Mesenchymal stem cell (in vitro differentiated cells and primary cell): ENCODE measurements around the gene DNAH7. TPM values are rescaled to one million over a fixed set of nuclear protein-coding genes. Genes with fewer than 3 reads are reported as not detected.

ENCODE experiments used
- DNase-seq: peaks from one replicate; pipeline ENCODE4 v3.0.0-alpha.2; 2013
- H2AFZ ChIP-seq: one replicate; pipeline ENCODE4 v1.6.1; 2013; ENCODE audit warnings: low read depth, mild to moderate bottlenecking, control low read depth, inconsistent platforms, low read length, moderate library complexity
- H2AK5ac ChIP-seq: 2 replicates; pipeline ENCODE4 v1.6.1; 2013; ENCODE audit warnings: low read length, moderate library complexity, mild to moderate bottlenecking, inconsistent platforms; ENCODE audit not compliant: severe bottlenecking
- H2BK120ac ChIP-seq: one replicate; pipeline ENCODE4 v1.6.1; 2013; ENCODE audit warnings: low read depth, mild to moderate bottlenecking, inconsistent platforms, low read length, moderate library complexity
- H2BK12ac ChIP-seq, 2 experiments: one replicate each; pipeline ENCODE4 v1.6.1; 2013; ENCODE audit warnings: inconsistent platforms in 2 of 2, low read length in 2 of 2, mild to moderate bottlenecking in 2 of 2, moderate library complexity in 2 of 2, control low read depth in 1 of 2
- H2BK15ac ChIP-seq: one replicate; pipeline ENCODE4 v1.6.1; 2013; ENCODE audit warnings: mild to moderate bottlenecking, low read depth, inconsistent platforms; ENCODE audit not compliant: poor library complexity, severe bottlenecking
- H2BK5ac ChIP-seq: 2 replicates; pipeline ENCODE4 v1.6.1; 2013; ENCODE audit warnings: low read depth, mild to moderate bottlenecking, low read length, control low read depth, inconsistent platforms; ENCODE audit not compliant: poor library complexity, severe bottlenecking
- H3K14ac ChIP-seq, 2 experiments: one replicate each; pipeline ENCODE4 v1.6.1; 2013; ENCODE audit warnings: inconsistent platforms in 2 of 2, low read length in 2 of 2, control low read depth in 1 of 2, mild to moderate bottlenecking in 1 of 2, moderate library complexity in 1 of 2
- H3K18ac ChIP-seq, 2 experiments: one replicate each; pipeline ENCODE4 v1.6.1; 2013; ENCODE audit warnings: inconsistent platforms in 2 of 2, low read length in 2 of 2, control low read depth in 1 of 2, low read depth in 1 of 2, mild to moderate bottlenecking in 1 of 2
- H3K23ac ChIP-seq, 2 experiments: one replicate each; pipeline ENCODE4 v1.6.1; 2013; ENCODE audit warnings: inconsistent platforms in 2 of 2, low read length in 2 of 2, mild to moderate bottlenecking in 2 of 2, moderate library complexity in 2 of 2, control low read depth in 1 of 2
- H3K27ac ChIP-seq: 2 replicates; pipeline ENCODE4 v1.5.1; 2013; ENCODE audit warnings: mild to moderate bottlenecking, moderate library complexity, low read length, control low read depth, inconsistent platforms; ENCODE audit not compliant: poor library complexity, severe bottlenecking
- H3K27me3 ChIP-seq, 2 experiments: 2 replicates each; pipeline versions ENCODE4 v1.6.1 to v1.7.0; 2013; ENCODE audit warnings: low read length in 2 of 2, mild to moderate bottlenecking in 2 of 2, moderate library complexity in 2 of 2, control low read depth in 1 of 2, inconsistent platforms in 1 of 2; ENCODE audit not compliant: control insufficient read depth in 1 of 2, insufficient read depth in 1 of 2
- H3K36me3 ChIP-seq, 2 experiments: 2 replicates each; pipeline versions ENCODE4 v1.6.1 to v1.7.0; 2013; ENCODE audit warnings: low read length in 2 of 2, control low read depth in 1 of 2, inconsistent platforms in 1 of 2, low read depth in 1 of 2, mild to moderate bottlenecking in 1 of 2; ENCODE audit not compliant: insufficient read depth in 2 of 2, control insufficient read depth in 1 of 2
- H3K4ac ChIP-seq, 2 experiments: one replicate each; pipeline ENCODE4 v1.6.1; 2013; ENCODE audit warnings: inconsistent platforms in 2 of 2, low read length in 2 of 2, mild to moderate bottlenecking in 2 of 2, moderate library complexity in 2 of 2, control low read depth in 1 of 2, low read depth in 1 of 2
- H3K4me1 ChIP-seq: 2 replicates; pipeline ENCODE4 v1.6.1; 2013; ENCODE audit warnings: low read depth, low read length, control low read depth; ENCODE audit not compliant: control insufficient read depth, insufficient read depth
- H3K4me2 ChIP-seq: 2 replicates; pipeline ENCODE4 v1.6.1; 2013; ENCODE audit warnings: low read length, mild to moderate bottlenecking, inconsistent platforms; ENCODE audit not compliant: poor library complexity, severe bottlenecking
- H3K4me3 ChIP-seq, 2 experiments: 2 replicates each; pipeline versions ENCODE4 v1.5.1 to v1.7.0; 2013; ENCODE audit warnings: low read length in 2 of 2, mild to moderate bottlenecking in 2 of 2, control low read depth in 1 of 2, low read depth in 1 of 2; ENCODE audit not compliant: insufficient read depth in 1 of 2
- H3K79me1 ChIP-seq: replicated peaks from 2 replicates; pipeline ENCODE4 v1.6.1; 2013; ENCODE audit warnings: mild to moderate bottlenecking, control low read depth, low read length, inconsistent platforms; ENCODE audit not compliant: poor library complexity, severe bottlenecking
- H3K9ac ChIP-seq: 2 replicates; pipeline ENCODE4 v1.7.0; 2013; ENCODE audit warnings: mild to moderate bottlenecking, low read length, moderate library complexity
- H3K9me3 ChIP-seq: 2 replicates; pipeline ENCODE4 v1.7.0; 2013; ENCODE audit warnings: mild to moderate bottlenecking, low read length; ENCODE audit not compliant: control insufficient read depth
- H4K8ac ChIP-seq: one replicate; pipeline ENCODE4 v1.6.1; 2013; ENCODE audit warnings: inconsistent platforms, mild to moderate bottlenecking, low read length, moderate library complexity
- H4K91ac ChIP-seq: one replicate; pipeline ENCODE4 v1.6.1; 2013; ENCODE audit warnings: mild to moderate bottlenecking, low read length, inconsistent platforms
- WGBS: methylation state at CpG from one replicate; pipeline ENCODE4 v1.1.7; 2013; ENCODE audit warnings: mixed read lengths; 5-methylcytosine and 5-hydroxymethylcytosine counted together
- polyA plus RNA-seq, 2 experiments: library from polyadenylated mRNA; stranded (reverse); fragments of 200-250 nt; gene quantifications; one replicate each; pipeline ENCODE4 v1.2.3, GENCODE V29; 2013

DNAH7 gene
- 0.23 TPM for polyA plus RNA-seq (2013, experiment 1 of 2)
- 0.49 TPM for polyA plus RNA-seq (2013, experiment 2 of 2)

DNA sequence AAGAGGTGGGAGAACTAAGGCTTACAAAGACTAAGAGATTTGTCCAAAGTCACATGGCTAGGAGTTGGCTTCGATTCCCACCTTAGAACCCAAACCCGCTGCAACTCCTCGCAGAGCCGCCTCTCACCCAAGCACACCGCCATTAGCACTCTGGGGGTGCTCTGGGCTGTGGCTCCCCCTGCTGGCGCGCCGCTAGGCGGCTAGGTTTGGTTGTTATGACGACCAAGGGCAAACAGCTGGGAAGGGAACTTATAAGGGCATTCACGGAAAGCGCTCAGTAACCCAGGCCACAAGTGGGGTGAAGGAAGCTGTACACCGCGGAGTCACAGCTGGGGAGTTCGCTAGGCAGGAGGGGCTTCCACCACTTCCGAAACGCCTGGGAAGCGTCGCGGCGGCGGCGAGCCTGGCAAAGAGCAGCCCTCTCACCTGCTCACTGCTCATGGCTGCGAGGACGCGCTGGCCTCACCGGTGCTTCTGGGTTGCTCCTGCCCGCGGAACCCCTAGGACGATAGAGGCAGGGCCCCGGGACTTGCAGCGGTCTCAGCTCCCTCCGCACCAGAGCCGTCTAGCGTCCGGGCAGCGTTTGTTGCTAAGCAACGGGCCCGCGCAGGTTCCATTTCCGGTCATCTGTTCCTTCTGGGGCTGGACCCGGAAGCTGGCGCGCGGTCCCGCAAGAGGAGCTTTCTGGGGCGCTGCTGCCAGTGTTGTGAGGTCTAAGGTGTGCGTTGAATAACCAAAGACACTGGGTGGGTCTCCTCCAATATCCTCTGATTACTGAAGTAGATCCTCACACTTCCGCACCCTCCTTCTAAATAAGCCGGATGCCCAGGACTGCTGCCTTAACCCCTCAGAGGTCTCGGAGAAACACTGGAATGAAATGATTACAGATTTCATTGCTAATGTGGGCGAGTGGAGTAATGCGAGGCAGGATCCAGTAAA lies at the start of gene DNAH7:
Gene DNAH7, minus strand, starts transcription at position 567 of the 939 bp plus-strand sequence. Its CDS starts 126 bp downstream, at position 441.
- Histone ChIP-seq H3K36me3 (no peaks in the 10 kb centered on the region), H3K4me1 (no peaks in the 10 kb centered on the region), H3K18ac (peak within 1 kb of the TSS; percentile 8 to 42), H3K4me2 (peak within 1 kb of the TSS; percentile 67), H3K27ac (peak within 1 kb of the TSS; percentile 43), H4K8ac (peak within 1 kb of the TSS; percentile 96), H3K4ac (peak within 1 kb of the TSS in 1 of 2 experiments; percentile 35), H2AK5ac (peak within 1 kb of the TSS; percentile 46), H2BK12ac (no peak within 1 kb of the TSS), H3K23ac (no peak within 1 kb of the TSS), H3K79me1 (no peaks in the 10 kb centered on the region), H4K91ac (peak within 1 kb of the TSS; percentile 35), H3K27me3 (peaks cover 0 to 5% of the 10 kb centered on the region in 2 experiments), H3K14ac (no peak within 1 kb of the TSS), H3K4me3 (peak within 1 kb of the TSS; percentile 77 to 94), H2BK15ac (no peak within 1 kb of the TSS), H2BK120ac (no peak within 1 kb of the TSS), H2AFZ (peak within 1 kb of the TSS; percentile 93), H3K9ac (peak within 1 kb of the TSS; percentile 96), H3K9me3 (no peaks in the 10 kb centered on the region), H2BK5ac (no peak within 1 kb of the TSS)
- peak; percentile 88 for DNase-seq
- 9% methylated on average over 51 of the region's 53 CpGs for WGBS

DNA sequence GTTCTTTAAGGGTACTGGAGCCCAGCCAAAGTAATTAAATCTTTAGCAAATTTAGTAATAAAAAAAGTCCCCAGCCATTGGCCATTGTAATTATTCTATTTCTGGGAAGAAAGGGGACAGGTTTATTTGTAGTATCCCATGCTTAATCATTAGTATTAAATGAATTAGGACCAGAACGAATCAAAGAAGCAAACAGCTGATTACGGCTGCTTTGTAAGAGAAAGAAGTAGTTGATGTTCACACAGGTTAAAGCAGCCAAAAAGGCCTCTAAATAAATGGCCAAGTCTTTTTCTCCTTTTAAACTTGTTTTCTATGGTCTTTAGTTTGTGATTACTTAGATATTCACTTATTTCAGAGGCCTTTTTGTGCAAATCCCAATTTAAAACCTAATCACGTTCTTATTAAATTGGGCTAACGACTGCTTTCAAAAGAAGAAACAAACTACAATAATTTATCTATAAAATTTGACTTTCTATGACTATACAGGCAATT lies 48.6 kb upstream of the DNAH7 start:
- DNase-seq, result no peak
- Histone ChIP-seq H3K27me3 (no peaks in the 10 kb centered on the region), H2BK12ac (no peak overlapping the region), H3K4me2 (no peak overlapping the region), H3K36me3 (no peaks in the 10 kb centered on the region), H2AK5ac (no peak overlapping the region), H4K91ac (no peak overlapping the region), H3K9ac (no peak overlapping the region), H3K23ac (no peak overlapping the region), H2BK15ac (no peak overlapping the region), H2AFZ (no peak overlapping the region), H3K27ac (no peak overlapping the region), H4K8ac (no peak overlapping the region), H3K9me3 (no peaks in the 10 kb centered on the region), H3K4ac (no peak overlapping the region), H3K4me1 (no peaks in the 10 kb centered on the region), H2BK5ac (no peak overlapping the region), H2BK120ac (no peak overlapping the region), H3K4me3 (no peak overlapping the region), H3K14ac (no peak overlapping the region), H3K18ac (no peak overlapping the region), H3K79me1 (no peaks in the 10 kb centered on the region)
- WGBS, result 97% methylated on average over 3 of the region's 4 CpGs

DNA sequence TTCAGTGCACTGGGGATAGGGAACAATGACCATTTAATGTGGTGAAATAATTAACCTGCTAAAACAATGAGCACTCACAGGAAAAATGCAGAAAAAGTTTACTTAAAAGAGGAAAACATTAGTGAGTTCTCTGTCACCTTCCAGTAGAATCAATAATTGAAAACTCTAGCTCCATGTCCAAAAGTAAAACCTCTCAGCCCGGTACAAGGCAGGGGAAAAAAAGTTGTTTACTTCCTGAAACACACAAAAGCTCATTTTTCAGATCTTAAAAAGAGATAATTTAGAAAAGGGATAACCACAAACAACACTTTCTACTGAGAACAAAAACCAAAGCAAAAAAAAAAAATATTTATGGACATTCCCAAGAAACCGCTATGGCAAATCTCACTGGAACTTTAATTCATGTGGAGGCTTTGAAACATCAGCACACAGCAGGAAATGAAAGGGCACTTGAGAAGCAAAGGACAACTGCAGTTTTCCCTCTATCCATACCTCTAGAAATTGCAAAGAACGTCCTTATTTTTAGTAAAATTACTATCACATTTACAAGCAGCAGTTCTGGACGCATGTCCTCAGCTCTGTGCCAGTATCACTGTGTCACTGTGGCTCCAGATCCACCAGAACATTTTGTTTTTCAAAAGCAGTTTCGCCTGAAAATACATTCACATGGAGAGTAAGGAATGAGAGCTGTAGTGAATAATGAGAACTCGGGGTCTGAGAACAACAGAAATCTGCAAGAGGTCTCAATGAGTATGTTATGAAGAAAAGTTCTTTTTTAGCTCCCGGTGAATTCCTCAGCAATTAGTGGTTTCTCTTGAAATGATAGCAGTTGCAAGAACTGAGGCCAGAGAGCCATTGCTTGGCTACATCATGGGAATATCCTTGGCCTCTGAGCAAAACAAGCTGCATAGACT lies 44.7 kb upstream of the DNAH7 start:
- H2BK5ac ChIP-seq, result peak overlapping the region; percentile 93
- WGBS, result 13% methylated on average over 7 of the region's 7 CpGs
- no peak overlapping the region for H4K91ac ChIP-seq
- peak overlapping the region; percentile 73 for H2BK120ac ChIP-seq
- H3K27me3 ChIP-seq, result no peaks in the 10 kb centered on the region
- H3K4ac ChIP-seq, result no peak overlapping the region
- no peak overlapping the region for H2BK15ac ChIP-seq
- peak overlapping the region in 1 of 2 experiments; percentile 46 for H3K4me3 ChIP-seq
- H3K4me2 ChIP-seq, result peak overlapping the region; percentile 57
- peak overlapping the region; percentile 77 for H3K9ac ChIP-seq
- H3K27ac ChIP-seq, result peak overlapping the region; percentile 78
- no peaks in the 10 kb centered on the region for H3K36me3 ChIP-seq
- H3K14ac ChIP-seq, result no peak overlapping the region
- H3K18ac ChIP-seq, result peak overlapping the region in 1 of 2 experiments; percentile 79
- peak overlapping the region in 1 of 2 experiments; percentile 93 for H2BK12ac ChIP-seq
- H3K4me1 ChIP-seq, result no peaks in the 10 kb centered on the region
- no peaks in the 10 kb centered on the region for H3K79me1 ChIP-seq
- H3K9me3 ChIP-seq, result no peaks in the 10 kb centered on the region
- no peak overlapping the region for H2AK5ac ChIP-seq
- peak; percentile 75 for DNase-seq
- H2AFZ ChIP-seq, result no peak overlapping the region
- no peak overlapping the region for H4K8ac ChIP-seq
- no peak overlapping the region for H3K23ac ChIP-seq
